HG02852 (cell line): Measurements from ENCODE around the gene HIRIP3.
"Not testable (repeated sequence)": the region's sequence is repeated elsewhere in the genome, so short reads cannot be mapped to it uniquely, and the experiment has no call there.

Source experiments
- ATAC-seq: cut with Tn5 transposase; IDR thresholded peaks from one replicate; pipeline ENCODE4 v1.9.1; 2021; ENCODE audit warnings: mild to moderate bottlenecking, moderate library complexity; ENCODE audit not compliant: unreplicated experiment

Gene HIRIP3

DNA sequence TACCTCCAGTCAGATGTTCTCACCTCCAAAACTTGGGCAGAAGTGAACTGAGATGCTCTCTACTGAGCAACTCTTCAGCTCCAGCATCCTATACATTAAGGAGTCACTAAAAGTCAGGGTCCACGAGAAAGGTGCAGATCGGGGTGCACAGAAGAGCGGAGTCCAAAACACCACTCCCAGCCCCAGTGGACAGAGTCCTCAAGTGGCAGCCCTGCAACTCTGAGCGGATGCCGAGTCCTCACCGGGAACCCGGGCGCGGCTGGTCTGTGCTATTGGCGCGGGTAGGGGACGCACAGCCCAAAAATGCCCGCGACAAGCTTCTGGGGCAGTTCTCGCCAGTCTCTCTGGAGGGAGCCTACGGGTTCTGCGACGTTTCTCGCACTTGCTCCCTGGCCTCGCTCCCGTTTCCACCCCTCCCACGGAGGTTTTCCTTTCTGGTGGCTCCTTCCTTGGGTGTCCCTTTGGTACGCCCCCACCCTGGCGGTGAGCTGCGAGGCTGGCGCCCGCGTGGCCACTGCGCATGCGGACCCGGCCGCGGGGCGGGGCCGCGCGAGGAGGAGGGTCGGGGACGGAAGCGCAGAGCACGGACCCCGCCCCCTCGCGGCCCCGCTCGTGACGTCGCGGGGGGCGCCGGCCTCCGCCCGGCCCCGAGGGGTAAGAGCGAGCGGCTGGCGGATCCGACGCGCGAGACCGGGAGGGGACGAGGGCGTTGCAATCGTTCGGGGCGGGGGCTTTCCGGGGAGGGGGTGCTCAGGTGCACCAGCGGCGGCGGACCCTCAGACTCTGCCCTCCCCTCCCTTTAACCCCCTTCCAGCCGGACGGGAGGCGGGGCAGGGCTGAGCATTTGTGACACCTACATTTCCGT, 33.7 kb downstream of the HIRIP3 start, which contains the start of gene TMEM219:
Gene TMEM219 (plus strand): TSS at position 601 of the 865 bp plus-strand sequence. CDS start 1,065 bp downstream, outside the sequence.
- peak; percentile 78 for ATAC-seq

DNA sequence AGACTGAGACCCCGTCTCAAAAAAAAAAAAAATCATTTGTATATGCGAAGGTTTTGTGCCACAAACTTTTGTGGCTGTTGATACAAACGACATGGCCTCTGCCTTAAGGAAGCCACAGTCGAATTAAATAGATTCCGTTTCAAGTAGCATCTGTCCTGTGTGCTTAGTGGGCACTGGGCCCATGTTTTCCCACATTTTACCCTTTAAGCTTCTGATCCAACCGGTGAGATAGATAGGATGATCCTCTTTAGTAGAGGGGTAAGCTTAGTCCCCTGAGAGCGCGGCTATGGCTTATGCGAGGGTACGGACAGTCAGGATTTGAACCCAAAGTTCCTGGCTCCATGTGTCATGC, 34.3 kb downstream of the HIRIP3 start:
- no peak for ATAC-seq

DNA sequence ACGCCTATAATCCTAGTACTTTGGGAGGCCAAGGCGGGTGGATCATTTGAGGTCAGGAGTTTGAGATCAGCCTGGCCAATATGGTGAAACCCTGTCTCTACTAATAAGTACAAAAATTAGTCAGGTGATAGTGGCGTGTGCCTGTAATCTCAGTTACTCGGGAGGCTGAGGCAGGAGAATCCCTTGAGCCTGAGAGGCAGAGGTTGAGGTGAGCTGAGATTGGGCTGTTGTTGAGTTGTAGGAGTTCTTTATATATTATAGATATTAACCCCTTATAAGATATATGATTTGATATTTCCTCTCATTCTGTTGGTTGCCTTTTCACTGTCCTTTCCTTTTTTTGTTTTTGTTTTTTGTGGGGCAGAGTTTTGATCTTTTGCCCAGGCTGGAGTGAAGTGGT, 35.6 kb downstream of the HIRIP3 start:
- not testable (repeated sequence) for ATAC-seq

DNA sequence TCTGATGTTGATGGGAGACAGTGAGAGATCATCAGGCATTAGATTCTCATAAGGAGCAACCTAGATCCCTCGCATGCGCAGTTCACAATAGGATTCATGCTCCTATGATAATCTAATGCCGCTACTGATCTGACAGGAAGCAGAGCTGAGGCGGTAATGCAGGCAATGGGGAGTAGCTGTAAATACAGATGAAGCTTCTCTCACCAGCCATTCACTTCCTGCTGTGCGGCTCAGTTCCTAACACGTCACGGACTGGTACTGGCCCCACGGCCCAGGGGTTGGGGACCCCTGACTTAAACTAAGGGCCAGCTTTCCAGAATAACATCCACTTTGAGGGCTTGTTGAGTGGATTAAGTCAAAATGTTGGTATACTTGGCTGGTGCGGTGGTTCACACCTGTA, 36.1 kb downstream of the HIRIP3 start:
- ATAC-seq = no peak

DNA sequence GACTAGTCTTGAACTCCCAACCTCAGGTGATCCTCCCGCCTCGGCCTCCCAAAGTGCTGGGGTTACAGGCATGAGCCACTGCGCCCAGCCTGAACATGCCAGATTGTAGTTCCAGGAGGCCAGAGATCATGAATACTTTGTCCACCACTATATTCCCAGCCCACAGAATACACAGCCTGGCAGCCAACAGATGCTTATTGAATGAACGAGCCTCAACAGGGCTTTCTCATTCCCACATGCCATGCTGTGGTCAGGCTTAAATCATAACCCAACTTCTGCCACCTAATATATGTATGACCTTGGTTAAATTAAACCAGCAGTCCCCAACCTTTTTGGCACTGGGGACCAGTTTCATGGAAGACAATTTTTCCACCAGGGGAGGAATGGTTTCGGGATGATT, 36.7 kb downstream of the HIRIP3 start:
- ATAC-seq = no peak

DNA sequence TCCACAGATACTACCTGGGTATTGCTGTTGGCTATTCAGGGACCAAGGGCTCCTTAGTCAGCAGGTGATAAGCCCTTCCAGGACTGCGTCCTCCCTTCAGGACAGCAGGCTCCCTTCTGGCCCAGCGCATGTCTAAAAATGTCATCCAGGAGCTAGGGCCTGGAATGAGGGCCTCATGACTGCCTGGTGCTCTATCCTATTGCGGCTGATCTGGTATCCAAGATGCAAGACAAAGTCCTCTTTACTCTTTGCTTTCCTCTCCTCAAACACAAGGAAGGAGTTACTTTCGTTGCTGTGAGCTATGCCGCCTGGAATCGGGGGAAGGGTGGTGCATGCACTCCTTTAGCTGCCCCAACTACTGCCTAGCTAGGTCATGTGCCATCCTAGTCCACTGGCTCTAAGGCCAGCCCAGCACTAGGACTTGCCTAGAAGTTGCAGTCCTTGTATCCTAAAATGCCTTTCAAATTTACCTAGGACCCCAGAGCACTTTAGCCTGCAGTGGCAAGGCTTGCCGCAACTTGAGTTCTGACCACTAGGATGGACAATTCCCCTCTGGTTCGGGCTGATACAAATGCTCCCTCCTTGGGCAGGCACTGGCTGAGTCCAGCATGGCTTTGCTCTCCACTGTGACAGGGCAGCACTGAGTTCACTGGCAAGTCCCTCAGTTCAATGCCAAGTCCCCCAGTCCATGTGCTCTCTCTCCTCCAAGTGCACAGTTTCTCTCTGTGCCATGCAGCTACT, 43.6 kb downstream of the HIRIP3 start:
- no peak for ATAC-seq

DNA sequence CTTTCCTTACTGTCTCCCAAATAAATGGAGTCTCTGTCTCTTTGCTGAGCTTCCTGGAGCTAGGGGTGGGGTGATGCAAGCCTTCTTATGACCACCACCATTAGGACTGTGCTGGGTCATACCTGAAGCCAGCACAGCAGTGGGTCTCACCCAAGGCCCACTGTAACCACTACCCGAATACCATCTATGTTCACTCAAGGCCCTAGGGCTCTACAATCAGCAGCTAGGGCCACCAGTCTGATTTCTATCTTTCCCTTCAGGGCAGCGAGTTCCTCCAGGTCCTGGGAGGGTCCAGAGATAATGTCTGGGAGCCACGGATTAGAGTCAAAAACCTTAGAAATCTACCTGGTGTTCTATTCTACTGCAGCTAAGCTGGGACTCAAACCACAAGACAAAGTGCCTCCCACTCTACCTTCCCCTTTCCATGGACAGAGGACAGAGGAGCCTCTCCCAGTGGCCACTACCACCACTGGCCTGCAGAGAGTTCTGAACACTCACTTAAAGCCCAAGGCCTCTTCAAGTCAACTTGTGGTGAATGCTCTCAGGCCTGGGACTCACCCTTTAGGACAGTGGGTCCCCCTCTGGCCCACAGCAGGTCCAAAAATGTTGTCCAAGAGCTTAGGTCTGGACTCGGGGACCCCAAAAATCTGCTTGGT, 44.5 kb downstream of the HIRIP3 start:
- ATAC-seq = no peak

DNA sequence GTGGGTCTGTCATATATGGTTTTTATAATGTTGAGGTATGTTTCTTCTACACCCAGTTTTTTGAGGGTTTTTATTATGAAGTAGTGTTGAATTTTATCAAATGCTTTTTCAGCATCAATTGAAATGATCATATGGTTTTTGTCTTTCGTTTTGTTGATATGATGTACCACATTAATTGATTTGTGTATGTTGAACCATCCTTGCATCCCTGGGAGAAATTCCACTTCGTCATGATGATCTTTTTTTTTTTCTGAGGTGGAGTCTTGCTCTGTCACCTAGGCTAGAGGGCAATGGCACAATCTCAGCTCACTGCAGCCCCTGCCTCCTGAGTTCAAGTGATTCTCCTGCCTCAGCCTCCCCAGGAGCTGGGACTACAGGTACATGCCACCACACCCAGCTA, 47.5 kb downstream of the HIRIP3 start:
- no peak for ATAC-seq

DNA sequence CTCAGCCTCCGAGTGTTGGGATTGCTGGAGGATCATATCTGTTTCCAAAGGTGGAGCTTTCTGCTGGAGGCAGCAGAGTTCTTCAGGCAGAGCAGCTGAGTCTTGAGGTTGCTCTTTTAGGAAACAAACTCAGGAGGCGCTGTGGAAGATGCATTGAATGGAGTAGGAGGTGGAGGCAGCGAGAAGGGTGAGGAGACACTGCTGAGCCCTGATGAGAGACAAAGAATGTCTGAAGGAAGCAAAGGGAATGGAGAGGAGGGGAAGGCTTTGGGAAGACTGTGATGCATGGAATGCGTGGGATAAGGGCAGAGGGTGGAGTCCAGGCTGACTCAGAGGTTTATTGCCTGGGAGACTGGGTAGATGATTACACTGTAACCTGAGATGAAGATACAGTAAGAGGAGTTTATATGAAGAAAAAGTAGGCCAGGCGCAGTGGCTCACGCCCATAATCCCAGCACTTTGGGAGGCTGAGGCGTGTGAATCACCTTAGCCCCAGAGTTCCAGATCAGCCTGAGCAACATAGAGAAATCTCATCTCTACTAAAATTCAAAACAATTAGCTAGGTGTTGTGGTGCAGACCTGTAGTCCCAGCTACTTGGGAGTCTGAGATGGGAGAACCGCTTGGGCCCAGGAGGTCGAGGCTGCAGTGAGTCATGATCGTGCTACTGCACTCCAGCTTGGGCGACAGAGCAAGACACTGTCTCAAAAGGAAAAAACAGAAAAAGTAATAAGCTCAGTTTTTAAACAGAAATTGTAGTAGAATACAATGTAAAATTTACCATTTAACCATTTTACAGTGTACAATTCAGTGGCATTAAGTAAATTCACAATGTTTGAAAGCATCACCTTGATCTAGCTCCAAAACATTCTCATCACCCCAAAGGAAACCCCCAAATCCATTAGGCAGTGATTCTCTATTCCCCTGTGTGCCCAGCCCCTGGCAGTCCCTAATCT, 51.3 kb downstream of the HIRIP3 start:
- ATAC-seq = no peak
